HG02678 (cell line): Measurements from ENCODE around the gene ZNF529.

Experiments used
- ATAC-seq: cut with Tn5 transposase; IDR thresholded peaks from one replicate; pipeline ENCODE4 v1.9.1; 2021; ENCODE audit warnings: mild to moderate bottlenecking, moderate library complexity; ENCODE audit not compliant: unreplicated experiment

ZNF529 gene

GRCh38 chr19:36514012-36514612 lies 59.0 kb downstream of the ZNF529 start:
- no peak for ATAC-seq

GRCh38 chr19:36508325-36508724 lies 64.8 kb downstream of the ZNF529 start:
- no peak for ATAC-seq

- no peak for ATAC-seq
Measured at GRCh38 chr19:36501973-36502372, 71.1 kb downstream of the ZNF529 start.

- ATAC-seq: no peak
Measured at GRCh38 chr19:36497001-36497400, 76.1 kb downstream of the ZNF529 start.
